Hepatocyte (in vitro differentiated cells): Measurements from ENCODE around the gene TMPRSS4. TPM values are rescaled to one million over a fixed set of nuclear protein-coding genes. Genes with fewer than 3 reads are reported as not detected.

Experiments
- DNase-seq: peaks from one replicate; pipeline ENCODE4 v3.0.0-alpha.2; 2016; ENCODE audit warnings: low spot score
- H2AFZ ChIP-seq: fragments of 200-600 bp; sonication (generic); 2 replicates; pipeline ENCODE4 v1.6.0; 2016; ENCODE audit warnings: antibody characterized with exemption, mild to moderate bottlenecking
- H3K27ac ChIP-seq: fragments of 200-600 bp; sonication (generic); 2 replicates; pipeline ENCODE4 v1.5.1; 2016; ENCODE audit warnings: mild to moderate bottlenecking
- H3K27me3 ChIP-seq: fragments of 200-600 bp; sonication (generic); 2 replicates; pipeline ENCODE4 v1.6.1; 2016
- H3K36me3 ChIP-seq: fragments of 200-600 bp; sonication (generic); replicated peaks from 2 replicates; pipeline ENCODE4 v1.5.1; 2016; ENCODE audit warnings: low read depth; ENCODE audit not compliant: insufficient read depth
- H3K4me1 ChIP-seq: fragments of 200-600 bp; sonication (generic); 2 replicates; pipeline ENCODE4 v1.5.1; 2016; ENCODE audit warnings: mild to moderate bottlenecking, moderate library complexity; ENCODE audit not compliant: insufficient read depth
- H3K4me2 ChIP-seq: fragments of 200-600 bp; sonication (generic); 2 replicates; pipeline ENCODE4 v1.6.0; 2016
- H3K4me3 ChIP-seq: fragments of 200-600 bp; sonication (generic); 2 replicates; pipeline ENCODE4 v1.5.1; 2016; ENCODE audit warnings: mild to moderate bottlenecking
- H3K79me2 ChIP-seq: fragments of 200-600 bp; sonication (generic); 2 replicates; pipeline ENCODE4 v1.6.0; 2017; ENCODE audit warnings: mild to moderate bottlenecking
- H3K9me2 ChIP-seq: fragments of 200-600 bp; sonication (generic); replicated peaks from 2 replicates; pipeline ENCODE4 v1.6.0; 2017; ENCODE audit warnings: mild to moderate bottlenecking; ENCODE audit not compliant: insufficient read depth
- H3K9me3 ChIP-seq: fragments of 200-600 bp; sonication (generic); 2 replicates; pipeline ENCODE4 v1.5.1; 2016; ENCODE audit warnings: low read depth, mild to moderate bottlenecking
- H4K20me1 ChIP-seq: fragments of 200-600 bp; sonication (generic); 2 replicates; pipeline ENCODE4 v1.6.0; 2016; ENCODE audit warnings: mild to moderate bottlenecking; ENCODE audit not compliant: insufficient read depth, poor library complexity, severe bottlenecking
- EZH2 ChIP-seq: fragments of 200-600 bp; sonication (generic); IDR thresholded peaks from 2 replicates; pipeline ENCODE4 v1.6.1; 2016; ENCODE audit warnings: antibody characterized with exemption, mild to moderate bottlenecking, borderline replicate concordance
- EZH2phosphoT487 ChIP-seq: fragments of 200-600 bp; sonication (generic); IDR thresholded peaks from one replicate; pipeline ENCODE4 v1.6.1; 2018; ENCODE audit warnings: antibody characterized with exemption, mild to moderate bottlenecking, low read depth, moderate library complexity; ENCODE audit not compliant: unreplicated experiment, severe bottlenecking
- WGBS: methylation state at CpG from one replicate; pipeline ENCODE4 v1.1.6; 2016; ENCODE audit warnings: low lambda C conversion rate; ENCODE audit errors: missing lambda C conversion rate; 5-methylcytosine and 5-hydroxymethylcytosine counted together
- polyA plus RNA-seq: library from polyadenylated mRNA; unstranded; fragments of >200 nt; fragmentation: Nextera tagmentation; extraction: Ambion mirVana; gene quantifications from 2 replicates; pipeline ENCODE4 v1.2.1, GENCODE V29; 2016
- total RNA-seq: library from RNA; depleted of rRNA; stranded (reverse); fragments of >200 nt; gene quantifications from 2 replicates; pipeline ENCODE4 v1.2.3, GENCODE V29; 2014
- TF ChIP-seq, protein P1 (sequence below): fragments of 200-600 bp; sonication (generic); IDR thresholded peaks from 2 replicates; pipeline ENCODE4 v1.5.1; 2016; ENCODE audit warnings: antibody characterized with exemption, mild to moderate bottlenecking; ENCODE audit not compliant: poor library complexity

TMPRSS4 gene
- total and polyA plus RNA-seq, 2 experiments from 2014 or later = 10.9 to 16.2 TPM

DNA sequence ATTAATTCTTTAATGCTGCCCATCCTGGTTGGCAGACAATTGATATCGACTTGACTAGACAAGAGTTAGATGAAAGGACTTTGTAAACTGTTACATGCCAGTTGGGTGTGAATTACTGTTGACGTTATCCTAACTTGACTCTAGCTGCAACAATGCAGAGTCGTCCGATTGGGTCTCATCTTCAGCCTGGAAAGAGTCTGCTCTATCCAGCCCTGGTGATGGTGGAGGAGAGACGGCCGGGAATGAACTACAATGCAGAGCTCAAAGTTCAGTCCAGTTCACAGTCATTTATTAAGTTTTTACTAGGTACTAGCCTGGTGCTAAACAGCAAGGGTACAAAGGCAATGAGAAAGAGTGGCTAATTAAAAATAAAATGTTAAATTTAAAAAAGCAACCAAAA, 14.8 kb downstream of the TMPRSS4 start:
- Histone ChIP-seq H3K27ac (no peak overlapping the region), H3K36me3 (no peaks in the 10 kb centered on the region), H3K4me1 (peaks cover 20% of the 10 kb centered on the region), H3K9me3 (no peaks in the 10 kb centered on the region), H3K4me2 (no peak overlapping the region), H4K20me1 (no peaks in the 10 kb centered on the region), H3K27me3 (no peaks in the 10 kb centered on the region), H3K79me2 (no peaks in the 10 kb centered on the region), H3K4me3 (no peak overlapping the region), H3K9me2 (no peaks in the 10 kb centered on the region), H2AFZ (no peak overlapping the region)
- no peak for DNase-seq
- 43% methylated on average over 6 of the region's 6 CpGs for WGBS
- no peak for TF ChIP-seq EZH2phosphoT487
- TF ChIP-seq, protein P1, sequence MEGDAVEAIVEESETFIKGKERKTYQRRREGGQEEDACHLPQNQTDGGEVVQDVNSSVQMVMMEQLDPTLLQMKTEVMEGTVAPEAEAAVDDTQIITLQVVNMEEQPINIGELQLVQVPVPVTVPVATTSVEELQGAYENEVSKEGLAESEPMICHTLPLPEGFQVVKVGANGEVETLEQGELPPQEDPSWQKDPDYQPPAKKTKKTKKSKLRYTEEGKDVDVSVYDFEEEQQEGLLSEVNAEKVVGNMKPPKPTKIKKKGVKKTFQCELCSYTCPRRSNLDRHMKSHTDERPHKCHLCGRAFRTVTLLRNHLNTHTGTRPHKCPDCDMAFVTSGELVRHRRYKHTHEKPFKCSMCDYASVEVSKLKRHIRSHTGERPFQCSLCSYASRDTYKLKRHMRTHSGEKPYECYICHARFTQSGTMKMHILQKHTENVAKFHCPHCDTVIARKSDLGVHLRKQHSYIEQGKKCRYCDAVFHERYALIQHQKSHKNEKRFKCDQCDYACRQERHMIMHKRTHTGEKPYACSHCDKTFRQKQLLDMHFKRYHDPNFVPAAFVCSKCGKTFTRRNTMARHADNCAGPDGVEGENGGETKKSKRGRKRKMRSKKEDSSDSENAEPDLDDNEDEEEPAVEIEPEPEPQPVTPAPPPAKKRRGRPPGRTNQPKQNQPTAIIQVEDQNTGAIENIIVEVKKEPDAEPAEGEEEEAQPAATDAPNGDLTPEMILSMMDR = no peak
- no peak for TF ChIP-seq EZH2

DNA sequence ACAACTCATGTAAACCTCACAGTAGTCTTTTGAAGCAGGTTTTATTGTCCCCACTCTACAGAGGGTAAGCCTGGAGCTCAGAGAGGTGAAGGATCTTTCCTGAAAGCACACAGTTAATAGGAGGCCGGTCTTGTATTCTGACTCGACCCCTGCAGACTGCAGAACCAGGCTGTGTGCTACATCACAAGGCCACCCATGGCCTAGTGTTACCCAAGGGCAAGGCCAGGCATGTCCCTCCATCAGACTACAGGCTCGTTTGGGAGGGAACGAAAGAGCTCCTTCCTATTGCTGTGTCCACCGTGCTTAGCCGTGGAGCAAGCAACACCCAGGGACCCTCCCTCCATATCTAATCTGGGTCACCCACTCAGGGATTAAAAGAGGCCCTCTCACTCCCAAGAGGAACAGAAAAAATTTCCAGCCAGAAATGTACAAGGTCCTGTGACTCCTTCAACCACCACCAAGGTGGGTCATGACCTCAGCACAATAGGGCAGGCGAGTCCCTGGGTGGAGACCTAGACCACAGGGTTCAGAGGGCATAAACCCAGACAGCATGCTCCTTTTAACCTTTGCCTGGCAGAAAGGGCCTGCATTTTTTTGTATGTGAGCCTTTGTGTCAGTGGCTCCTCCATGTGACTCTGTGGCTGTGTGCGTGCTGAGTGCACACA, 16.2 kb downstream of the TMPRSS4 start:
- no peaks in the 10 kb centered on the region for H3K79me2 ChIP-seq
- no peaks in the 10 kb centered on the region for H3K36me3 ChIP-seq
- no peak for DNase-seq
- H3K4me1 ChIP-seq = peaks cover 20% of the 10 kb centered on the region
- H2AFZ ChIP-seq = no peak overlapping the region
- H3K27me3 ChIP-seq = no peaks in the 10 kb centered on the region
- no peaks in the 10 kb centered on the region for H3K9me3 ChIP-seq
- H3K4me3 ChIP-seq = no peak overlapping the region
- H4K20me1 ChIP-seq = no peaks in the 10 kb centered on the region
- no peaks in the 10 kb centered on the region for H3K9me2 ChIP-seq
- no peak overlapping the region for H3K4me2 ChIP-seq
- WGBS = 71% methylated on average over 8 of the region's 8 CpGs
- TF ChIP-seq EZH2phosphoT487 = no peak
- TF ChIP-seq EZH2 = no peak
- TF ChIP-seq, protein P1 = no peak
- H3K27ac ChIP-seq = no peak overlapping the region

DNA sequence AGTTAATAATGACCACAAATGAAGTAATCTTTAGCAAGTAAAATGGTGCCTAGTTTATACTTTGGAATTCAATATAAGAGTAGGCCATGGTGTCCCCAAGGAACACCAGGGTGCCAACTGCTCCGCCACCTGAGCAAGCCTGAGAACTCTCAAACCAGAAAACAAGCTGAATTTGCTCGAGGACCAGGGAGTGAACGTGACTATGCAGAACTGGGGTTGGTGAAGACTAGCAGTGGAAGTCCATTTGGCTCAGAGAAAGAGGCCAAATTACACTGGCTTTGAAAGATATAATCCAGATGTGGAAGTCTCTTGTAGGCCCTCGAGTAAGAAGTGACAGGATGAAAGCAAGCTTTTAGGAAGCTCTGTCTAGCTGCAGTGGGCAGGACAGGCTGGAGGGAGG, 18.6 kb downstream of the TMPRSS4 start:
- H3K4me3 ChIP-seq = no peak overlapping the region
- TF ChIP-seq, protein P1 = no peak
- TF ChIP-seq EZH2 (no peak), EZH2phosphoT487 (no peak)
- no peaks in the 10 kb centered on the region for H3K9me3 ChIP-seq
- no peaks in the 10 kb centered on the region for H3K27me3 ChIP-seq
- WGBS = 78% methylated on average over 4 of the region's 4 CpGs
- H3K36me3 ChIP-seq = no peaks in the 10 kb centered on the region
- H3K4me1 ChIP-seq = peaks cover 20% of the 10 kb centered on the region
- H4K20me1 ChIP-seq = no peaks in the 10 kb centered on the region
- no peak overlapping the region for H2AFZ ChIP-seq
- H3K27ac ChIP-seq = peak overlapping the region; percentile 56
- no peak for DNase-seq
- no peak overlapping the region for H3K4me2 ChIP-seq
- H3K9me2 ChIP-seq = no peaks in the 10 kb centered on the region
- no peaks in the 10 kb centered on the region for H3K79me2 ChIP-seq
